Measurements from ENCODE around the gene IFNL1. TPM values are rescaled to one million over a fixed set of nuclear protein-coding genes. Genes with fewer than 3 reads are reported as not detected.
"Not testable (repeated sequence)": the region's sequence is repeated elsewhere in the genome, so short reads cannot be mapped to it uniquely, and the experiment has no call there.

The IFNL1 gene
- total RNA-seq, 1 donor from 2014 or later: not detected

DNA sequence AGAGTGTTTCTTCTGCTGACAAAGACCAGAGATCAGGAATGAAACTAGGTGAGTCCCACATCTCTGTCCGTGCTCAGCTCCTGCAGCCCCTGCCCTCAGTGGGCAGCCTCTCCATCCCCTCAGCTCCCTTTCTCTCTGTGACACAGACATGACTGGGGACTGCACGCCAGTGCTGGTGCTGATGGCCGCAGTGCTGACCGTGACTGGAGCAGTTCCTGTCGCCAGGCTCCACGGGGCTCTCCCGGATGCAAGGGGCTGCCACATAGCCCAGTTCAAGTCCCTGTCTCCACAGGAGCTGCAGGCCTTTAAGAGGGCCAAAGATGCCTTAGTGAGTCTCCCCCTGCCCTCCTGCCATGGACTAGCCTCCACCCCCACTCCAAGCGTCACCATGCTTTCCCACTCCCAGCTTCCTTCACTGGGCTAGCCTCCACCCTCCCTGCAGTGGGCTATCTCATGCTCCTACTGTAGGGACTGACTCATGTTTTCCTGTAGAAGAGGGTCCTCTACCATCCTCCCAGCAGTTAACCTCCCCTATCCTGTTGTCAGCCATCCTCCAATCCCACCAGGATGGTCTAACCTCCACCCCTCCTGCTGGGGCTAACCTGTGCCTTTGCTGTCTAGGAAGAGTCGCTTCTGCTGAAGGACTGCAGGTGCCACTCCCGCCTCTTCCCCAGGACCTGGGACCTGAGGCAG, 27.5 kb upstream of the IFNL1 start:
- DNase-seq; intact Hi-C loops (cut with micrococcal nuclease); ATAC-seq: not testable (repeated sequence)

DNA sequence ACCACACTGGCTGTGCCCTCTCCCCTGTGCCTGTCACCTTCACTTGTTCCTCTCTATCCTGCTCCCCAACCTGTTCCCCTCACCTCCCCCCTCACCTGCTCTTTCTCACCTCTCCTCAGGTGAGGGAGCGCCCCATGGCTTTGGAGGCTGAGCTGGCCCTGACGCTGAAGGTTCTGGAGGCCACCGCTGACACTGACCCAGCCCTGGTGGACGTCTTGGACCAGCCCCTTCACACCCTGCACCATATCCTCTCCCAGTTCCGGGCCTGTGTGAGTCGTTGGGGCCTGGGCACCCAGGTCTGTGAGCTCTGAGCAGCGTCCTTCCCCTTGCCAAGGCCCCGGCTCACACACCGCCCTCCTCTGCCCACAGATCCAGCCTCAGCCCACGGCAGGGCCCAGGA, 26.8 kb upstream of the IFNL1 start:
- intact Hi-C loops (cut with micrococcal nuclease); DNase-seq; ATAC-seq: not testable (repeated sequence)

DNA sequence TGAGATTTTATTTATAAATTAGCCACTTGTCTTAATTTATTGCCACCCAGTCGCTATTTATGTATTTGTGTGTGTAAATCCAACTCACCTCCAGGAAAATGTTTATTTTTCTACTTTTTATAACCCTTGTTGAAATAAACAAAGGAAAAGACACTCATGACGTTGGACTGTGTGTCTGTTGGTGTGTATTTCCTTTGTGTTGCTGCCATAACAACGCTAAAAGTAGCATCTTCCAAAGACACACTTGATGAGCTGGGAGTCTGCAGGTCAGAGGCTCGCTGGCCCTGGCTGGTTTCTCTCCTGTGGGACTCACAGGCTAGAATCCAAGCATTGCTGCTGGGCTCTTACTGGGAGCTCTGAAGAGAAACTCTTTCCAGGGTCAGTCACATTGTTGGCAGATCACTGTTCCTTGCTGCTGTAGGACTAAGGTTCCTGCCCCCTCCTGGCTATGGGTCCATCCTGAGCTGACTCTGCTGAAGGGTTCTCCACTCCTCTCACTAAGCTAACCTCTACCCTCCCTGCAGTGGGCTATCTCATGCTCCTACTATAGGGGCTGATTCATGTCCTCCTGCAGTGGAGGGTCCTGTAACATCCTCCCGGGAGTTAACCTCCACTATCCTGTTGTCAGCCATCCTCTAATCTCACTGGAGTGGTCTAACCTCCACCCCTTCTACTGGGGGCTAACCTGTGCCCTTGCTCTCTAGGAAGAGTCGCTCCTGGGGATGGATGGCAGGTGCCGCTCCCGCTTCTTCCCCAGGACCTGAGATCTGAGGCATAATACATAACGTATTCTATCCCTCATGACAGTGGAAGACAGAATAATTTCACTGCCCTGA, 26.0 kb upstream of the IFNL1 start:
- ATAC-seq (no peak), DNase-seq (no peak)
- intact Hi-C loops (cut with micrococcal nuclease): no loop called here

DNA sequence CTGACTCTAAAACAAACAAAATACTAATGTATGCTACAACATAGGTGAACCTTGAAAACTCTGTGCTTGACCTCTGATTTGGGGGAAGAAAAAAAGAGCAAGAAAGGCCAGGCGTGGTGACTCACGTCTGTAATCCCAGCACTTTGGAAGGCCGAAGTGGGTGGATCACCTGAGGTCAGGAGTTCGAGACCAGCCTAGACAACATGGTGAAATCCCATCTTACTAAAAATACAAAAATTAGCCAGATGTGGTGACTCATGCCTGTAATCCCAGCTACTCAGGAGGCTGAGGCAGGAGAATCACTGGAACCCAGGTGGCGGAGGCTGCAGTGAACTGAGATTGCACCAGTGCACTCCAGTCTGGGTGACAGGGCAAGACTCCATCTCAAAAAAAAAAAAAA, 22.3 kb upstream of the IFNL1 start:
- intact Hi-C loops (cut with micrococcal nuclease); DNase-seq; ATAC-seq: not testable (repeated sequence)

DNA sequence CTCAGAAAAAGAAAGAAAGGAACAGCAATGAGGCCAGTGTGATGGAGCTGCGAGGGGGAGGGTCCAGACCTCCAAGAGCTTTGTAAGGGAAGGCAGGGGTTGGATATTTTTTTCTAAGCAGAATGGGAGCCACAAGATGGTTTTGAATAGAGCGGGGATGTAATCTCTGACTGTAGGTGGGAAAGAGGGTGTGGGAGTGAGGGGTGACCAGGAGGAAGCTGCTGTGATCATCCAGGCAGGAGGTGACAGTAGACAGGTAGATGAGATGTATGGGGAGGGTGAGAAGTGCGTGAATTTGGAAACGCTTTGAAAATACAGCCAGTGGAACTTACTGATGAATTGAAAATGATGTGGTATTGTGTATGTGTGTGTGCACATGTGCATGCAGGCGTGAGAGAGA, 20.6 kb upstream of the IFNL1 start:
- intact Hi-C loops (cut with micrococcal nuclease): no loop called here
- no peak for DNase-seq
- ATAC-seq: no peak

DNA sequence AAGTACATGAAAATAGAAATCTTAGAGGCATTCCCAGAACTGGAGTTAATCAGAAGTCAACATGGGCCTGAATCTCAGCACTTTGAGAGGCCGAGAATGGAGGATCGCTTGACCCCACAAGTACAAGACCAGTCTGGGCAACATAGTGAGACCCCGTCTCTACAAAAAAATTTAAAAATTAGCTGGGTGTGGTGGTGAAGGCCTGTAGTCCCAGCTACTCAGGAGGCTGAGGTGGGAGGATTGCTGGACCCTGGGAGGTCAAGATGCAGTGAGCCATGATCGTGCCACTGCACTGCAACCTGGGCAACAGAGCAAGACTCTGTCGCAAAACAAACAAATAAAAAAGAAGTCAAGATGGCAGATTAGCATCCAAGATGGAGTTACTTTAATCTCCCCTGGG, 19.5 kb upstream of the IFNL1 start:
- ATAC-seq: no peak
- no peak for DNase-seq
- intact Hi-C loops (cut with micrococcal nuclease): no loop called here

DNA sequence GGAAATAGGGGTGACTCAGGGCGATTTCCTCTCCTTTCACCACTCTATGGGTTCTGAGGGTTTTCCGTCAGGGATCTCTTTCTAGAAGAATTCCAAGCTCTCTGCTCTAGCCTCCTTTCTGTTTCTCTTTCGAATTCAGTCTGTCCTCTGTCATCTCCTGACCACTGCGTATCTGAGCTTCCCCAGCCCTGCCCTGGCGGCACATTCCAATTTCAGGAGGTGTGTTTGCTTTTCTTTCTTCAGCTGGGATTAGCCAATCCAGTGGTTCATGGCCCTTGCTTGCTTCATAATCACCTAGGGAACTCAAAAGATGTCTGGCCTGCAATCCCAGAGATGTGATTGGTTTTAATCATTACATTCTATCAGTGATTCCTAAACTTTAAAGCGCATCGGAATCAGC, 18.6 kb upstream of the IFNL1 start:
- ATAC-seq (no peak), DNase-seq (no peak)
- intact Hi-C loops (cut with micrococcal nuclease): no loop called here

DNA sequence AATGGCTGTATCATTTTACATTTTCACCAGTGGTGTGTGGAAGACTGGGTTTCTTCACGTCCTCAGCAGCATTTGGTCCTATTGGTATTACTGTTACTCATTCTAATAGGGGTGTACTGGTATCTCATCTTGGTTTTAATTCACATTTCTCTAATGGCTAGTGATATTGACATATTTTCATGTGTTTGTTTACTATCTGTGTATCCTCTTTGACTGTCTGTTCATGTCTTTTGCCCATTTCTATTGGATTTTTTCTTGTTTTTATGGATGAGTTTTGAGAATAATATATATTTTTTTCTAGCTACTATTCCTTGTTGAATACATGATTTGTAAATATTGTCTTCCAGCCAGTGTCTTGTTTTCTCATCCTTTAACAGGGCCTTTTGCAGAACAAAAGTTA, 14.2 kb upstream of the IFNL1 start:
- ATAC-seq (no peak), DNase-seq (no peak)
- intact Hi-C loops (cut with micrococcal nuclease): no loop called here

DNA sequence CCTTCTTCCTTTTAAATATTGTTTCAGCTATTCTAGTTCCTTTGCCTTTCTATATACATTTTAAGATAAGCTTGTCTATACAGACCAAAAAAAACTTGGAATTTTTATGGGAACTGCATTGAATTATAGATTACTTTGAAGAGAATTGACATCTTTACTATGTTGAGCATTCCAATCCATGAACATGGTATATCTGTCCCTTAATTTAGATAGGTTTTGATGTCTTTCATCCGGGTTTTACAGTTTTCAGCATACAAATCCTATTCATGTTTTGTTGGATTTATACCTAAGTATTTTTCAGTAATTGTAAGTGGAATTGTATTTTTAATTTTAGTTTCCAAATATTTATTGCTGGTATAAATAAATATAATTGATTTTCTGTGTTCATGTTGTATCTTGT, 12.2 kb upstream of the IFNL1 start:
- intact Hi-C loops (cut with micrococcal nuclease): no loop called here
- DNase-seq: no peak
- no peak for ATAC-seq

DNA sequence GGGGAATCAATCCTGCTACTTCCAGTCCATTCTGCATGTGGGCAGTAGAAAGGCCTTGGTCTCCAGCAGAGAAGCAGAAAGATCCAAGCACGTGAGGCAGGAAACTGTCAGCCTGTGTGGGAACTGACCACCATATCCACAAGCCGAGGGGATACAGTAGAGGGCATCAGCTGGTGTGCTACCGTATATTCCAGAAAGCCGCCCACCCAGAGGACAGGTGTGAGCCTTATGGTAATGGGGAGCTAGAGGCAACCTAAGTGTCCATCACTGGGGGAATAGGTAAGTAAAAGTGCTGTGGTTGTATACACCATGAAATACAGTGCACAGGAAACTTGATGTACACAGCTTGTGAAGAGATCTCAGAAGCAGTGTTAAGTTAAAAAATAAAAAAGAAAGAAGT, 2.8 kb upstream of the IFNL1 start:
- intact Hi-C loops (cut with micrococcal nuclease): no loop called here
- DNase-seq (no peak), ATAC-seq (no peak)

DNA sequence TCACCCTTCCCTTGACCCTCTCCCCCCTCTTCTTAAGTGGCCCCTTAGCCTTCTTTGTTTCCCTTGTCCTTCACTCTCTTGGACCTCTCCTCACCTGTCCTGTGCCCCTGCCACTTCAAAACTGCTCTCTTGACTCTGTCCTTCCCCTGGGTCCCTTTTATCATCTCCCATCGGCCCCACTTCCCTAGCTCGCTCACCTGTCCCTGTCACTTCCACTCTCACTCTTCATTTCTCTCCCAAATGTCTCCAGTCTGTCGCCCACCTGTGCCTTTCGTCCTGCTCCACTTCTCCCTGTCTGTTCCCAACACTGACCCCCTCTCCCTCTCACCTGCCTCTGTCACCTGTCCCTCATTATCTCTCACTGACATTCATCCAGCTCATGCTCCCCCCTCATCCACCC, 699 bp downstream of the IFNL1 start:
- intact Hi-C loops (cut with micrococcal nuclease): no loop called here
- ATAC-seq (no peak), DNase-seq (no peak)

DNA sequence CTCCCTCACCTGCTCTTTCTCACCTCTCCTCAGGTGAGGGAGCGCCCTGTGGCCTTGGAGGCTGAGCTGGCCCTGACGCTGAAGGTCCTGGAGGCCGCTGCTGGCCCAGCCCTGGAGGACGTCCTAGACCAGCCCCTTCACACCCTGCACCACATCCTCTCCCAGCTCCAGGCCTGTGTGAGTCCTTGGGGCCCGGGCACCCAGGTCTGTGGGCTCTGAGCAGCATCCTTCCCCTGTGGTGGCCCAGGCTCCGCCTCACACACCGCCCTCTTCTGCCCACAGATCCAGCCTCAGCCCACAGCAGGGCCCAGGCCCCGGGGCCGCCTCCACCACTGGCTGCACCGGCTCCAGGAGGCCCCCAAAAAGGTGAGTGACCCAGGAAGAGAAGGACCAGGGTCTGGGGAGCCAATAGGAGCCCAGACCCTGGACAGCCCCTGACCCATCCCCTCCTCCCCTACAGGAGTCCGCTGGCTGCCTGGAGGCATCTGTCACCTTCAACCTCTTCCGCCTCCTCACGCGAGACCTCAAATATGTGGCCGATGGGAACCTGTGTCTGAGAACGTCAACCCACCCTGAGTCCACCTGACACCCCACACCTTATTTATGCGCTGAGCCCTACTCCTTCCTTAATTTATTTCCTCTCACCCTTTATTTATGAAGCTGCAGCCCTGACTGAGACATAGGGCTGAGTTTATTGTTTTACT, 1.9 kb downstream of the IFNL1 start:
- DNase-seq (no peak), ATAC-seq (peak; percentile 31)
- intact Hi-C loops (cut with micrococcal nuclease): no loop called here

DNA sequence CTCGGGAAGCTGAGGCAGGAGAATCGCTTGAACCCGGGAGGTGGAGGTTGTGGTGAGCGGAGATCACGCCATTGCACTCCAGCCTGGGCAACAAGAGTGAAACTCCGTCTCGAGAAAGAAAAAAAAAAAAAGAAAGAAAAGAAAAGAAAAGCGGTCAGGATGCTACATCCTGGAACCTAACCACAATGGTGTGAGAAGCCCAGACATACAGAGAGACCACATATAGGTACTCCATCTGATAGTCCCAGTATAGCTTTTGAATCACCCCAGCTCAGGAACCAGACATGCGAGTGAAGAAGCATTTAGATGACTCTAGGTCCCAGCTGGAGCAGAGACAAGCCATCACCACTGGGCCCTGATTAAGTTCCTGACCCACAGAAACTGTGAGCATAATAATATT, 3.2 kb downstream of the IFNL1 start:
- ATAC-seq (no peak), DNase-seq (no peak)
- intact Hi-C loops (cut with micrococcal nuclease): no loop called here

DNA sequence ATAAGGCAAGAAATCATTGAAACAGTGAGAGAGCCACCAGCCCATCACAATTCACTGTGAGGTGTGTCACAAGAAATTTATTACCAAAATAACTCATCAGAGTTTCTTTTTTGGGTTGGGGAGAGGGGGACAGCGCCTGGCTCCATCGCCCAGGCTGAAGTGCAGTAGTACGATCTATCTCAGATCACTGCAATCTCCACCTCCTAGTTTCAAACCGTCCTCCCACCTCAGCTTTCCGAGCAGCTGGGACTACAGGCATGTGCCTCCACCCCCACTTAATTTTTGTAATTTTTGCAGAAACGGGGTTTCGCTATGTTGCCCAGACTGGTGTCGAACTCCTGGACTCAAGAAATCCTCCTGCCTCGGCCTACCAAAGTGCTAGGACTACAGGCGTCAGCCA, 3.6 kb downstream of the IFNL1 start:
- ATAC-seq (no peak), DNase-seq (no peak)
- intact Hi-C loops (cut with micrococcal nuclease): no loop called here

DNA sequence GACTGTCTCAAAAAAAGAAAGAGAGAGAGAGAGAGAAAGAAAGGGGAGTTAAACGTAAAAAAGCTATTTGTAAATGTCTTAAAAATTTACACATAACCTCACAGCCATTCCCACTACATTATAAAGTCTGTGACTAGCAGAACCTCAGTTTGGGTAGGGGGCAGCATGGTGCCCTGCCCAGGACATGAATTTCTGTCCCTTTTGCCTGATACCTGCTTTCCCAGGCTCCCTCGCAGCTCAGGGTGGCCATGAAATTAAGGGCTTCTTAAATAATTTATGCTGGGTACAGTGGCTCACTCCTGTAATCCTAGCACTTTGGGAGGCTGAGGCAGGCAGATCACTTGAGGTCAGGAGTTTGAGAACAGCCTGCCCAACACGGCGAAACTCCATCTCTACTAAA, 4.8 kb downstream of the IFNL1 start:
- DNase-seq (no peak), ATAC-seq (no peak)
- intact Hi-C loops (cut with micrococcal nuclease): no loop called here

DNA sequence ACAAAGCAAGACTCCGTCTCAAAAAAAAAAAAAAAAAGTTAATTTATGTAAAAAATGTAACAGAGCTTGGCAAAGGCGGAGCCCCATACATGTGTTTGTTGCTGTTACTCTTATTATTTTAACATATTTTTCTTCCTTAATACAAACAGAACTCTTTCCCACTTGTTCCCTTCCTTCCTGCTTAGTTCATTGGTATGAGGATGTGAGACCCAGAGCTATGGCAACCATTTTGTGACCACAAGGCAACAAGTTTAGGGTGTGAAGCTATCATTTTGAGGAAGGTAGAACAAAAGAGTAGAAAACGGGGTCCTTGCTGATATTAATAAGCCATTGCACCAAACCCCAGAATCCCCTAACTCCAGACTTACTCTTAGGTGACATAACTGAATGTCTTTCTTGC, 5.4 kb downstream of the IFNL1 start:
- no peak for ATAC-seq
- intact Hi-C loops (cut with micrococcal nuclease): no loop called here
- DNase-seq: no peak

DNA sequence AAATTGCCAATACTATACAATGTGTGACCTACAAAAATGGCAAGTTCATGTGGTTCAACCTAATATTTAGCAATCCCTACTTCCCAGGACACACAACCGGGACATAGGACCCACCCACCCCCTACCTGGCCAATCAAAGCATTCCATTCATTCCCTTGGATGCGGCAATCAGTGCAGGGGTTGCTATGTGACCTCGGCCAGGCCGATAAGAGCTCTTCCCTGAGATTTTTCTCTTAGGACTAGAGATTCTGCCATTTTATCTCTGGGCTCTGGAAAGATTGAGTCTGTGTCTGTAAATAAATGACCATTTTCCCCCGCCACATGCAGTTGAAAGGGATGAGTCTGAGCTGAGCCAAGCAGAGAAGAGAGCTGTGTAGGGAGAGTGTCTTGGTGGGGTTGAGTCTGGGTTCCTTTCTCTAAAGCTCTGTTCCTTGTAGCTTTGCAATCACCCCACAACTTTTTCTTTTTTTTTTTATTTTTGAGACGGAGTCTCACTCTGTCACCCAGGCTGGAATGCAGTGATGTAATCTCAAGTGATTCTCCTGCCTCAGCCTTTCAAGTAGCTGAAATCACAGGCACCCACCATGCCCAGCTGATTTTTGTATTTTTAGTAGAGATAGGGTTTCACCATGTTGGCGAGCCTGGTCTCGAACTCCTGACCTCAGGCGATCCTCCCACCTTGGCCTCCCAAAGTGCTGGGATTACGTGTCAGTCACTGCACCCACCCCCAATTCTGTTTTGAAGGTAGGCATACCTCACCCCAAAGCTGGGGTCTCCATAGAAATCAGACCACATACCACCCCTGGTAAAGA, 7.4 kb downstream of the IFNL1 start:
- intact Hi-C loops (cut with micrococcal nuclease): no loop called here
- ATAC-seq (no peak), DNase-seq (no peak)

DNA sequence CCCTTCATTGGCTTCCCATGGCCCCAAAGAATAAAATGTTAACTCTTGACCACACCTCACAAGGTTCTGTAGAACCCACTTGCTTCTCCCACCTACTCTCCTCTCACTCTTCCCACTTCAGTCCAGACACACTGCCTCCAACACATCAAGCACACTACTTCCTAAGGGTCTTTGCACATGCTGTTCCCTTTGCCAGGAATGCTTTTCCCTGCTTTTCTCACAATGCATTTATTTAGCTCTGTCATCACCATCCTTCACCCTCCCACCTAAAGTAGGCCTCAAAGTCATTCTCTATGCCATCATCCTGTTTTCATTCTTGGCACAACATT, 7.9 kb downstream of the IFNL1 start:
- DNase-seq (no peak), ATAC-seq (no peak)
- intact Hi-C loops (cut with micrococcal nuclease): no loop called here

DNA sequence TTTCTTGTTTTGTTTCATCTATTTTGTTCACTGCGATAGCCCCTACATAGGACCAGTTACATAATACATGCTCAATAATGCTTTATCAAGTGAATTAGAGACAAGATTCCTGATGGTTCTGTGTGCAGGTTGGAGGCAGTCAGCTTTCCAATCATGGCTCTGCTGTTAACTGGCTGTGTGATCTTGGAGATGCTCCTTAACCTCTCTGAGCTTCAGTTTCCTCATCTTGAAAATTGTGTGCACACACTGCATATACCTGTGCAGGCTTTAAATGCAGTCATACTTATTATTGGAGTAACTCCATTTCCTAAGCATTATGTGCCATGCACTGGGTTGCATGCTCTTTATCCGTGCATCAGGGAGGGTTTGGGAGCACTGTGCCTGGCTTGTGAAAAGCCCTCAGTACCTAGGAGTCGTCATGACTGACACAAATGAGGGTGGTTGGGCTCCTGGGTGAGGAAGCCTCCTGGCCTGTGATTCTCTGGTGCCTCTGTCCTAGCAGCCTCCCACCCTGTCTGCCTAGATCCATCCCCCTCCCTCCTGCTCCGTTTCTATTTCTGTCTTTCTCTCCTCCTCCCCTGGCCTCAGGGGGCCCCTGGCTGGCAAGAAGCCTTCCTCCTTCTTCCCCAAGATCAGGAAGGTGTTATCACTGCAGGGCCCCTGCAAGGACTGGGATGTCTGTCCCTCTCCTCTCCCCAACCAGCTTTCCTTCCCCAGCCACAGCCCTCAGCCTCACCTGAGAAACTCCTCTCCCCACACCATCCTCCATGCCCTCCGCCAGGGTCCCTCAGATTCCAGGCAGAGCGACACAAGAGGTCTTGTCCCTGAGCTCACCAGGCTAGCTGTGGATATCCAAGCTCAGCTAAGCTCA, 8.7 kb downstream of the IFNL1 start:
- ATAC-seq (no peak), DNase-seq (no peak)
- intact Hi-C loops (cut with micrococcal nuclease): no loop called here
